LoVo (cell line): Measurements from ENCODE around the gene CCDC124.

Experiments
- DNase-seq: peaks from one replicate; pipeline ENCODE4 v3.0.0-alpha.2; 2016; ENCODE audit warnings: low spot score

CCDC124 gene

DNA sequence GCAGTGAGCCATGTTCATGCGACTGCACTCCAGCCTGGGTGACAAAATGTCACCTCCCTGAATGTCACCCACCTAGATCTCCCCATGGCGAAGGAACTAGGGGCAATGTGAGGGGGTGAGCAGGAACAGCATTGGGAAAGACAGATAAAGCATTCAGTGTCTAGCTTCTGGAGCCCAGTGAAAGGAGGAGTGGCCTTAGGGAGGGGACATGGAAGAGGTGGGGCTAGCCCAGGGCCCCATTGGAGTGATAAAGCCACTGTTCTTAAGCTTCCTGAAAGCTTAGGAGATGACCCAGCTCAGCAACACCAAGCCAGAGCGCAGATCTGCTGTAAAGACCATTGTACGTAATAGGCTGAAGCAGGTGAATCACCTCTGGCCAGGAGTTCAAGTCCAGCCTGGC is 21.1 kb downstream of the CCDC124 start:
- DNase-seq = no peak

DNA sequence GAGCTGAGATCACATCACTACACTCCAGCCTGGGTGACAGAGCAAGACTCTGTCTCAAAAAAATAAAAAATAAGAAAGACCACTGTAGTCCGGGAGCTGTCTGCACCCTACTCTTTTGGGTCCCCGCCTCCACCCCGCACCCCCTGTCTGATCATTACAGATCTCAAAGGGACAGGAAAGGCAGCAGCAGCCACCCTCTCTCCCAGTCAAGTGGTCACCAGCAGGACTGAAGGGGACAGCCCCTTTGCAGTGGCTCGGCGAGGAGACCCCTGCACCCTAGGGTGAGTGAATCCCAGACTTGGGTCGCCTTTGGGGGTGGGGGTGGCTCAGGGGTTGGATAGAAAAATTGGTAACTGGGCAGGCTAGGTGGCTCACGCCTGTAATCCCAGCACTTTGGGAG is 21.6 kb downstream of the CCDC124 start:
- DNase-seq = no peak

DNA sequence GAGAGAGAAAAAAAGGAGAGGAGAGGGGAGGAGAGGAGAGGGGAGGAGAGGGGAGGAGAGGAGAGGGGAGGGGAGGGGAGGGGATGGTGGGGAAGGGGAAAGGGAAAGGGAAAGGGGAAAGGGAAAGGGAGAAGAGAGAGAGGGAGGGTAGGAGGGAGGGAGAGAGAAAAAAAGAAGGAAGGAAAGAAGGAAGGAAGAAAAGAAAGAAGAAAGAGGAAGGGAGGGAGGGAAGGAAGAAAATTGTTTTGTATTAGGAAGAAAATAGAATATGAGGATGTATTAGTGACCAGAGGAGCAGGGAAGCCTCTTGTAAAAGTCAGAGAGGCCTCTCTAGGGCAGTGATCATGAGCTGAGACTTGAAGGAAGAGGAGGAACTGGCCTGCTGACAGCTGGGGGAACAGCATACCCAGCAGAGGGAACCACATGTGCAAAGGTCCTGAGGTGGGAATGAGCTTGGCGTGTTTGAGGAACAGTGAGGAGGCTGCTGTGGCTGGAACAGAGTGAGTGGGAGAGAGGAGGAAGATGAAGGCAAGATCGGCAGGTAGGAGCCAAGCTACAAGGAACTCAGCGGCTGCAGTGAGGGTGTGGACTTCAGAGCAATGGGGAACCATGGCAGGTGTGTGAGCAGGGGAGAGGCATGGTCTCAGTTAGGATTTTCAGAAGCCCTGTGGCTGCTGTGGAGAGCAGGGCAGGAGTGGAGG is 24.5 kb downstream of the CCDC124 start:
- DNase-seq = no peak

DNA sequence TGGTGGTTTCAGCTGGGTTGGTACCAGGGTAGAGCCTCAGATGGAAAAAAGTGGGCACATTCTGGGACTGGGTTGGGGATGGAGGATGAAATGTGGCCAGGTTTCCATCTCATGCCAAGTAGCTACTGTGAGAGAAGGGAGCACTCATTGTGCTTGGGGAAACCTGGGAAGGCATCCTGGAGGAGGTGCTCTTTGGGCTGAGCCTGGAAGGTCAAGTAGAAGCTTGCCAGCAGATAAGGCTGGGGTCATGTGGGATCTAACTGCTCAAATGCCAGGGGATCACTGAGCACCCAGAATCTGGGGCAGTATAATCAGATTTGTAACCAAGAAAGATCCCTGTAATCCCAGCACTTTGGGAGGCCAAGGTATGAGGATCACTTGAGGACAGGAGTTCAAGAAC is 25.1 kb downstream of the CCDC124 start:
- no peak for DNase-seq

DNA sequence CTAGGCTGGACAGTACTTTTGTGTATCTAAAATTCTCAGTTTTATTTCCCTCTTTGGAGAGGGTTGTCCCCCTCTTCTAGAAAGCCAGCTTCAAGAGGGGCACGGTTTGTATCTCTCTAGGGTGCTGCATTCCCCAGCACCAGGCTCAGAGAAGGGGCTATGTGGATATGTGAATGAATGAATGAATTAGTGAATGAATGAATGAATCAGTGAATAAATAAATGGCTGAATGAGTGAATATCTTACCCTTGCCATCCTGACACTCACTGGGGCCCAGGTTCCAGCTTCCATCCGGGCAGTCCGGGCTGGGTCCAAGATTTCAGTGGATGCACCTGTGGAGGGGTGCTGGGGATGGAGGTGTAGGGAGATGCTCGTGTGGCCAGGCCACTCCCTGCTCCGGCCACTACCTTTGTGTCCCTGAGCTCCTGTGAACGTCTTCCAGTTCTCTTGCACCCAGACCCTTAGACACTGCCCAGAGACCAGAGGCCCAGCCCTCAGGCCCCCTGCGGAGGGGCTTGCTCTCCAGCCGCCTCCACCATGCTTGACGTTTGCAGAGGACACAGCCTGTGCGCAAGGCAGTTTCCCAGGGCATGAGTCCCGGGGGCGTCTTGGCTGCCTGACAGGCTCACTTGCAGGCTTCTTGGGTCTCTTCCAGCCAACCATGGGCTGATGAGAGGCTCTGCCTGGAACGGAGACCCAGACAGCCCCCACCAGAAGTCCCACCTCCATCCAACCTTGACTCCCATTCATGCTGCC is 31.3 kb downstream of the CCDC124 start:
- no peak for DNase-seq

DNA sequence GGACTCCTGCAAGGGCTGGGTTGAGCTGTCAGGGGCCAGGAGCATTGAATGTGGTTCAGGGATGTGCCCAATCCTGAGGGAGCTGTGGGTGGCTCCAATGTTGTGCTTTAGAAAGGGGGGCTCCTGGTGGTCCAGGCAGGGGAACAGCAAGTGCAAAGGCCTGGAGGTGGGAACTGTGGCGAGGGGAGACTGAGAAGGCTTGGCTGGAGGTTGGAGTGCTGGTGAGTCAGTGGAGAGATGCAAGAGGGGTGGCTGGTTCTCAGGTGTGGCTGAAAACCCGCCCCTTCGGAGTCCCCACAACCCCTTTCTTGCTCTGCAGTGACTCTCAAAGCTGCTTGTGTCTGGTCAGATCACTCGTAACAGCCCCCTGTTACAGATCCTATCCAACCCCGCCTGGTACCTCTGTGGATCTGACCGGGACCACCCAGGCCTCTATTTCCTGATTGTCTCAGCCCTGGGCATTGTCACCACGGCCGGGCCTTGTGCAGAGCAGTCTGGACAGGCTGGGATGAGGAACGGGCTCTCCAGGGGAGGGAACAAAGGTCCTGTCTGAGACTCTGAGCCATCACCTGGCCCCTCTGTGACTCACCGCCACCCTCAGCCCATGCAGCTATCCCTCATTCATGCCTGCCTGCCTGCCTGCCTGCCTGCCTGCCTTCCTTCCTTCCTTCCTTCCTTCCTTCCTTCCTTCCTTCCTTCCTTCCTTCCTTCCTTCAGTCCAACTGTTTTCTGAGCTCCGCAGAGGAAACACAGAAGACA is 32.7 kb downstream of the CCDC124 start:
- no peak for DNase-seq

DNA sequence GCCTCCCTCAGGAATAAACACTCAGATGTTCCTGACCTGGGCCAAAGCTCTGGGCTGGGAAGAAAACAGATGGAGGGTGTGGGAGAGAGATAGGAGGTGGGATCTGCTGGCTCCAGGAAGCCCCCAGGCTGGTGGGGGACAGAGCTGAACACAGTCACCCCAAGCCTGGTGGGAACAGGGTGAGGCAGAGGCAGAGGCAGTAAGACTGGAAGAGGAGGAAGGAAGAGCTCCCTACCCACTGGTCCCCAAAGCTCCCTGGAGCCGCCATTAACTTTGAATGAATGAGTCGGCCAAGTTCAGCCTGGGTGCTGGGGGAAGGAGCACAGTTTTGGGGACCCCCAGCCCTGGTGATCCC is 33.3 kb downstream of the CCDC124 start:
- DNase-seq = no peak

DNA sequence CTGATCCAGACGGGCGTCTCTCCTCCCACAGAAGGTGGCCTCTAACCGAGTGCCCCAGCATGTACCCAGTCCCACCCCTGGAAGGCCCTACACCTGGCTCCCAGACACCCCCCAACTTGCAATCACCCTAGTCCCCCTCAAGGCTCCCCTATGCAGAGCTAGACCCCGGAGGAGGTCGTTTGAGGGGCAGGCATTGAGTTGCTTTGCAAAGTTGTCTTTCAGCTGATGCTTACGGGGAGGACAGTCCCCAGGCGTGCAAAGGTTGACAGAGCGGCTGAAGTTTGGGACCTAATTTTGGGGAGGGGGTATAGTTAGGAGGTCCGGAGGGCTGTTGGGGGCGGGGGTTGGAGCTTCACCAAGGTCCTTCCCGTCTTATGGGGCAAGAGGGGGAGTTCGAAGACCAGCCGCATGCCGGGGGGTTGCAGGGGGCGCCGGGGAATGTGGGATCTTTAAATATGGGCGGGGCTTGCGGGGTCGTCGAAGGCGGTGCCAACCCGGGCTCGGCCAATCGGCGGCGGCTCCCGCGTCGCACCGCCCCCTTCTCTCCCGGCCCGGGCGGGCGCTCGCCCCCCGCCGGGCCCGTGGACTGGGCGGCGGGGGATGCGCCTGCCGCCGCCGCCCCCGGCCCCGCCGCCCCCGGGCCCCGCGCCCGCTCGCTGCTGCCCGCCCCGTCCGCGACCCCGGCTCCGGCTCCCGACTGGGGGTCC is 33.9 kb downstream of the CCDC124 start, which contains the start of gene KCNN1:
Gene KCNN1, plus strand, starts transcription at position 558 of the 707 bp plus-strand sequence. CDS start 6,782 bp downstream, outside the sequence.
- DNase-seq = no peak

DNA sequence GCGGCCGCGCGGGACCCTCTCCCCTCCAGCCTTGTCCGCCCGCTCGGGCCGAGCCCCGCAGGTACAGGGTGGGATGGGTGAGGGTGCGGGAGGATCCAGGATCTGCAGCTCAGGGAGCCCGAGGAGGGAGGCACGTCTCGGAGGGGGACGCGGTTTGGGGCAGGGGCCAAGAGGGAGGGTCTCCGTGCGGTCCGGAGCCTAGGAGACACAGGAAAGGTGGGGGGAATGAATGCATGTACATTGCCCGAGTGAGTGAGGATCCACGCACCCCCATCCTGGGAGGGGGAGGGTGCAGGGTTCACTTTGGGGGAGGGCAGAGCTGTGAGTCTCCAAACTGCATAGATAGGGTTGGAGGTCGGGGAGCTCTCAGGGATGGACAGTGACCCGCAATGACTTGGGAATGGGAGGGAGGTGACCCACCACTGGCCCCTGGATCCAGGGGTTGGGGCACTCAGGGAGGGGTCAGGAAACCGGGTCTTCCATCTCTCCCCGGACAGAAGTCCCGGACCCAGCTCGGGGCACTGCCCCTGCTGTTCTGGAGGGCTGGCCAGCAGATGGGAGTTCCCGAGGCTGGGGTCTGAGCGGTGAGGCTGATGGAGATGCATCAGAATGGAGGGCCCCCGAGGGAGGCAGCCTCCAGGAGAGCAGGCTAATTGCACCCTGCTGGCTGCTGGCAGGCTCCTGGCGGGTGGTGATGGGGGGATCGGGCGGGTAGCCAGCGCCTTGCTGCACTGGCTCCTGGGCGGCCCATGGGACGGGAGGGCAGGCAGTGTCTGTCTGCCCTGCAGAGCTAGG is 34.6 kb downstream of the CCDC124 start:
- no peak for DNase-seq

DNA sequence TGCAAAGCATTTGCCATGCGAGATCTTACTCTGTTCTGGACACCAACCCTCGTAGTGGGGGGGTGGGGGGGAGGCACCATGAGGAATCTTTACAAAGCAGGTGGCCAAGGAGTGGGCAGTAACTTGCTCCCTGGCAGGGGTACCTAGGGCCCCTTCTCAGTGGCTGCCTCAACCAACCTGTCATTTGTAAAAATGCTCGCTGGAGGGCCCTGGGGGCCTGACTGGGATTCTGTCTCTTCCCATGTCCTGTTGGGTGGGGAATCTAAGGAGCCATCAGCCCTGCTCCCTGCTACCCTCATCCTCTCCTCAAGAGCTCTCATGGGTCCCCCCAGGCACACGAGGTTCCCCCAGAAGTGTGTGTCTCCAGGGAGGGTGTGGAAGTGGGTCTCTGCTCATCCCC is 35.5 kb downstream of the CCDC124 start:
- no peak for DNase-seq

DNA sequence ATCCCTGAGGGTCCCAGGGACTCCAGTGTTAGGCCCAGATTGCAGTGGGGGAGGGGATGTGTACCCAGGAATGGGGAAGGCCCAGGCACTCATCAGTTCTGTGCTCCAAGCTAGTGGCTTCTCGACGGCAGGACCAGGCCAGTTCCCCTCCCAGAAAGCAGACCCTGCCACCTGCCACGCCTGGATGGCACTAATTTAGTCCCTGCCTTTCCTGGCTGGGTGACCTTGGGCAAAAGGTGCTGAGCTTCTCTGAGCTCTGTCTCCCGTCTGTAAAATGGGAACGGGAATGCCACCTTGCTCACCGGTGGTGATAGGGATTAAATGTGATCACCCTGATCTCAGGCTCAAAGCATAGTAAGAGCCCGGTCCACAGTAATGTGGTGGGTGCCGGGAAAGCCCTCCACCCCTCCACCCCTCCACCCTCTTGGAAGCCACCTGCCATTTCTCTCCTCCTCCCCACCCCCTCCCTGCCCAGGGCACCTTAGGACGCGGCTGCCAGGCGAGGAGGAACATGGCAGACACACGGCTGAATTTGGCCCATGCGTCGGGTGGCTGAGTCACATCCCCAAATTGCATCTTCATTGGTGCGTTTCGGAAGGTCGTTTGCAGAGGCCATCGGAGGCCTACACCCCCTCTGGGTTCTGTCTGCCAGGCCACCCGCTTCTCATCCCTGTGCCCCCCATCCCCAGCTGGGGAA is 36.4 kb downstream of the CCDC124 start:
- no peak for DNase-seq

DNA sequence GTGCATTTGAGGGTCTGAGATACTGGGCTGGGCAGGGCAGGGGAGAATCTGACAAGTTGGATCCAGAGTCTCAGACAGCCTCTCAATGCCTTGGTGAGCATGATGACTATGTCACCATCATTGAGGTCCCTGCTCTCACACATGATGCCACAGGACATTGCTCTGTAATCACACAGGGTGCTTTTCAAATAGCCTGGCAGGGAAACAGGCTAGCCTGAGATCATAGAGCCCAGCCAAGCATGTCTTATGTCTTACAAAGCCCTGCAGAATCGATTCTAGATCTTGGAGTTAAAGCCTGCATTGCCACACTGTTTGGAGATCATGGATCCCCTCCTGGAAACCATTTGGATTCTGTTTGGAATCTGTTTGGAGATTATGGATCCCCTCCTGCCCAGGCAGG is 39.4 kb downstream of the CCDC124 start:
- DNase-seq = no peak

DNA sequence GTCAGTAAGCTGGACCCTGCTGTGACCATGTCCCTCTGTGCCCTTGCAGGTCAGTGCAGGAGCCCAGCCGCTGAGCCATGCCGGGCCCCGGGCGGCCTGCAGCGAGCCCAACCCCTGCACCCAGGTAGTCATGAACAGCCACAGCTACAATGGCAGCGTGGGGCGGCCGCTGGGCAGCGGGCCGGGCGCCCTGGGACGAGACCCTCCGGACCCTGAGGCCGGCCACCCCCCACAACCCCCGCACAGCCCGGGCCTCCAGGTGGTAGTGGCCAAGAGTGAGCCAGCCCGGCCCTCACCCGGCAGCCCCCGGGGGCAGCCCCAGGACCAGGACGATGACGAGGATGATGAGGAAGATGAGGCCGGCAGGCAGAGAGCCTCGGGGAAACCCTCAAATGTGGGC is 40.9 kb downstream of the CCDC124 start:
- no peak for DNase-seq

DNA sequence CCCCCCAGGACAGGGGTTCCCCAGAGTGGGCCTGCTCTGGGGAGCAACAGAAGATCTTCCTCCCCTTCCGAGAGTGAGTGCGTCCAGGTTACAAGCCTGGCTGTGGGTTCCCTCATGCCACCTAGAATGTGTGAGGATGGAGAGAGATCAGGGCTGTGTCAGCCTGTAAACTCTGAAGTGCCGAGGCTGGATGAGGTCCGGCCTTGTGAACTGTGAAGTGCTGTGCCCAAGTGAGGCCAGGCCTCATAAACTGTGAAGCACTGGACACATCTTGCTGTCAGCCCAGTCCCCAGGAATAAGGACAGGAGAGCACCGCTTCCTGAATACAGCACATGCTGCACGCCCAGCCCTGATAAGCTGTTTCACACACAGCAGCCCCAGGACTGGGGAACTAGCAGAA is 41.7 kb downstream of the CCDC124 start:
- DNase-seq = no peak

DNA sequence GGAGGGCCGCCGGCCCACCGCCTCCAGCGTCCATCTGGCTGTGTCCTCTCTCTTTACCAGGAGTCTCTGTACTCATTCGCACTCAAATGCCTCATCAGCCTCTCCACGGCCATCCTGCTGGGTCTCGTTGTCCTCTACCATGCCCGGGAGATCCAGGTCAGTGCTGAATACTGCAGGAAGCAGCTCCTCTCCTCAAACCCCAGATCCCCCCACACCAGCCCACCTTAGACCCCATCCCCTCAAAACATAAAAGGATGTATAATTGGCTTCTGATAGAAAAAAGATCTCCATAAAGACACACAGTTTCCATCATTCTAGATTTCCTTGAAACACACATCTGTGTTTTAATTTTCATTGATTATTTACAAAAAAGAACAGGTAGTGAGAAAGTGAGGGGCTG is 42.2 kb downstream of the CCDC124 start:
- no peak for DNase-seq

DNA sequence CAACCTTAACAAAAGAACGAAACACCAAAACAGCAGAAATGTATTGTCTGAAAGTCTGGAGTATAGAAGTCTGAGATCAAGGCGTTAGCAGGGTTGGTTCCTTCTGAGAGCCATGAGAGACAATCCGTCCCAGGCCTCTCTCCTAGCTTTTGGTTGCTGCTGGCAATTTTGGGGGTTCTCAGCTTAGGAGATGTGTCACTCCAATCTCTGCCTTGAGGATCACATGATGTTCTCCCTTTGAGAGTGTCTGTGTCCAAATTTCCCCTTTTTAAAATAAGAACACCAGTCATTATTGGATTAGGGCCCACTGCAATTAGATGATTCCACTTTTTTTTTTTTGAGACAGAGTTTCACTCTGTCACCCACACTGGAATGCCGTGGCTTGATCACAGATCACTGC is 44.2 kb downstream of the CCDC124 start:
- no peak for DNase-seq

DNA sequence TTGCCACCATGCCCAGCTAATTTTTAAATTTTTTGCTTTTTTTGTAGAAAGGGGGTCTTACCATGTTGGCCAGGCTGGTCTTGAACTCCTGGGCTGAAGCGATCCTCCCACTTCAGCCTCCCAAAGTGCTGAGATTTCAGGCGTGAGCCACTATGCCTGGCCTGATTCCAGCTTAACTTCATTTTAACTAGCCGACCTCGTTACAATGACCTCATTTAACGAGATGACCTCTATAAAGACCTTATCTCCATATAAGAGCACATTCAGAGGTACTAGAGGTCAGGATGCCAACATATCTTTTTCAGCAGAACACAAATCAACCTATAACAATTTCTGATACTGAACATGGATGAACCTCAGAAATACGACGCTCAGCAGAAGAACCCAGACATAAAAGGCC is 44.7 kb downstream of the CCDC124 start:
- no peak for DNase-seq

DNA sequence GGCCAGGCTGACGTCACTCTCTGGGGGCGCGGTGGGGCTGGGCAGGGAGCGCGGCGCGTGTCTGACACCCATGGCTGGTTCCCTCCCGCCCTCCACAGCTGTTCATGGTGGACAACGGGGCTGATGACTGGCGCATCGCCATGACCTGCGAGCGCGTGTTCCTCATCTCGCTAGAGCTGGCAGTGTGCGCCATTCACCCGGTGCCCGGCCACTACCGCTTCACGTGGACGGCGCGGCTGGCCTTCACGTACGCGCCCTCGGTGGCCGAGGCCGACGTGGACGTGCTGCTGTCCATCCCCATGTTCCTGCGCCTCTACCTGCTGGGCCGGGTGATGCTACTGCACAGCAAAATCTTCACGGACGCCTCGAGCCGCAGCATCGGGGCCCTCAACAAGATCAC is 48.8 kb downstream of the CCDC124 start:
- no peak for DNase-seq

DNA sequence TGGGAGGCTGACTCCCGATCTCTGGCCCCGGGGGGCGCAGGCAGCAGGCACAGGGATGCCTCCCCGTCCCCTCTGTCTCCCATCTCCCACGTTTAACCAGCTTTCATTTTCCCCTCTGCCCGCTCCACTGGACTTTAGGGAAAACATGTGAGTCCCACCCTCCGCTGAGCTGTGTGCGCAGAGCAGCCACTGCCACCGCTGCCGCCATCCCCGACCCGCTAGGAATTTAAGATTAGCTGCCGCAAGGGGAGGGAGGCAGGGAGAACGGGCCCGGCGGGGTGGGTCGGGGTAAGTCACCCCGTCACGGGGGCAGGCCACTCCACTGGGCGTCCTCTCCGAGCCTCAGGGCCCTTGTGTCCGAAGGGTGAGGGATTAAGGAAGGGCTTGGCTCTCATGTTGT is 49.6 kb downstream of the CCDC124 start:
- DNase-seq = no peak

DNA sequence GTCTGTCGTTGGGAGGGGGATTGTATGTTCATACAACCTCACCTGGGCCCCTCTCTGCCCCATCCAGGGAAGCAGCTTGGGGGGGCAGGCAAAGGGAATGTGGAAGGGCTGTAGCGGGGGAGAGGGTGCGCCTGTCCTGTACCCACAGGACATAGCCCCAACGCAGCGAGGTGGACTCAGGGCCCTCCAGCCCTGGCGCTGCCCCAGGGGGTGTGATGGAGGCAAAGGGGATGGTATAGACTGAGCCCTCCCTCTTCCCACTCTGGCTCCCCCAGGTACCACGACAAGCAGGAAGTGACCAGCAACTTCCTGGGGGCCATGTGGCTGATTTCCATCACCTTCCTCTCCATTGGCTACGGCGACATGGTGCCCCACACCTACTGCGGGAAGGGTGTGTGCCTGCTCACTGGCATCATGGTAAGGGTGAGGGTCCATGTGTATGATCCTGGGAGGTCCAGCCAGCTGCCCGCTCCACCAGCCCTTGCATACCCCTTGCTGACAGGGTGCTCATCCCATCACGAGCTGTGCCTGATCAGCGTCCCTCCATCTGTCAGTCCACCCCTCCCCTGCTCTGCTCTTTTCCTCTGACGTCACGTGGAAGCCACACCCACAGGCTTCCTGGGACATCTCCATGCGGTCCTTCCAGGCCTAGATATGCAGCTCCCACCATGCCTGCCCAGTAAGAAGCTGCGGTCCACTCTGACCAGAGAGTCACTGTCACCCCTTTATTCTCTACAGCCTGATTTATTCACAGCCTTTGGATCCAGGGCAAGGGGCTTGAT is 52.4 kb downstream of the CCDC124 start:
- DNase-seq = no peak
